HepG2 (cell line): ENCODE data around the gene TFF1. TPM values are rescaled to one million over a fixed set of nuclear protein-coding genes. Genes with fewer than 3 reads are reported as not detected.

Source experiments
- CENPX ChIP-seq: sonication (generic); formaldehyde crosslinking; IDR thresholded peaks from 2 replicates; pipeline ENCODE4 v1.9.0; 2021; ENCODE audit warnings: mild to moderate bottlenecking, missing genetic modification reagents, moderate library complexity
- FOXA3 ChIP-seq: IDR thresholded peaks from 2 replicates; pipeline ENCODE4 v1.6.1; 2016; ENCODE audit warnings: missing genetic modification reagents, missing compliant biosample characterization
- HNRNPH1 ChIP-seq: fragments of 200-400 bp; formaldehyde crosslinking; optimal IDR thresholded peaks from 2 replicates; pipeline ENCODE3; 2017; ENCODE audit warnings: mild to moderate bottlenecking, low read depth, low read length
- SOX13 ChIP-seq, 3 experiments: fragments of 450-650 bp in 1 of 3; sonication (generic) in 1 of 3; formaldehyde crosslinking in 1 of 3; IDR thresholded peaks in 2 of 3; conservative IDR thresholded peaks in 1 of 3; 2 replicates each; pipeline versions ENCODE4 v1.5.0 to v1.6.1; 2016 to 2020; ENCODE audit warnings: antibody characterized with exemption in 1 of 3, mild to moderate bottlenecking in 1 of 3, missing compliant biosample characterization in 1 of 3, missing genetic modification reagents in 1 of 3, moderate library complexity in 1 of 3
- polyA plus RNA-seq, 8 experiments: library from polyadenylated mRNA; depleted of rRNA in 3 of 8; stranded (reverse) in 7 of 8; unstranded in 1 of 8; fragments of >200 nt; fragmentation: Illumina TruSeq in 4 of 8; extraction: Trizol in 4 of 8; gene quantifications; 2 replicates each; pipeline versions ENCODE4 v1.2.1 to v1.2.3, GENCODE V29; 2011 to 2016; ENCODE audit warnings: low read depth in 4 of 8, missing spikeins in 1 of 8, mixed read lengths in 1 of 8; ENCODE audit not compliant: insufficient read depth in 1 of 8
- total RNA-seq, 5 experiments: library from RNA; depleted of rRNA; stranded (reverse); fragments of >200 nt; fragmentation: Illumina TruSeq; extraction: Trizol; gene quantifications; 2 replicates each; pipeline ENCODE4 v1.2.3, GENCODE V29; 2016; ENCODE audit warnings: low read depth in 1 of 5
- TF ChIP-seq, protein P1 (sequence below): sonication (generic); IDR thresholded peaks from 2 replicates; pipeline ENCODE4 v1.6.1; 2016; ENCODE audit warnings: low read depth, borderline replicate concordance
- TF ChIP-seq, protein P2 (sequence below): sonication (generic); formaldehyde crosslinking; IDR thresholded peaks from 2 replicates; pipeline ENCODE4 v1.5.1; 2020; ENCODE audit warnings: mild to moderate bottlenecking, missing genetic modification reagents, borderline replicate concordance
- TF ChIP-seq, protein P3 (sequence below): IDR thresholded peaks from 2 replicates; pipeline ENCODE4 v1.6.1; 2016

Gene TFF1
- total and polyA plus RNA-seq, 2 of the 13 experiments (the other 11 are each of a cell fraction or from before 2014, with no cell fraction given), result 0.24 to 19.4 TPM

DNA sequence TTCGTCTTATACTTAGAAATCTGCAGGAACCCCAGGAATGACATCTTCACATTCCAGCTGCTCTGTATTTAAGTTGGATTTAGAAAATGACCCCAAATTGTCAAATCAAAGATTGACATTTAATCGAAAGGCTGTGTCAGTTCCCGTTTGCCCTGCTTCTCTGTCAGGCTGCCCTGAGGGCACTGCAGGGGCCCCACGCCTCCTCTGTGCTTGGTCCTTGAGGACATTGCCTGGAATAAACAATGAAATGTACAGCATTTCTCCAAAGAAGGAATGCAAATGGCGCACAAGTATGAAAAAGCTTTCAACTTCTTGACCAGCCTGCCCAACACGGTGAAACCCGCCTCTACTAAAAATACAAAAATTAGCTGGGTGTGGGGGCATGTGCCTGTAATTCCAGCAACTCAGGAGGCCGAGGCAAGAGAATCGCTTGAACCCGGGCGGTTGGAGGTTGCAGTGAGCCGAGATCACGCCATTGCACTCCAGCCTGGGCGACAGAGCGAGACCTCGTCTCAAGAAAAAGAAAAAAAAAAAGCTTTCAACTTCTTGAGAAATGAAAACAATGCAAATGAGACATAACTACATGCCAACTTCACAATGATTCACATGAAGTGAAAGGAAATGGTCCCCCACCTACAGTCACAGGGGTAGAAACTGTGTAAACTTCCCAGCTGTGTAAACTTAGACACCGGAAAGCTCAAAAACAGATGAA, 26.6 kb upstream of the TFF1 start (continued):
- TF ChIP-seq, protein P1, sequence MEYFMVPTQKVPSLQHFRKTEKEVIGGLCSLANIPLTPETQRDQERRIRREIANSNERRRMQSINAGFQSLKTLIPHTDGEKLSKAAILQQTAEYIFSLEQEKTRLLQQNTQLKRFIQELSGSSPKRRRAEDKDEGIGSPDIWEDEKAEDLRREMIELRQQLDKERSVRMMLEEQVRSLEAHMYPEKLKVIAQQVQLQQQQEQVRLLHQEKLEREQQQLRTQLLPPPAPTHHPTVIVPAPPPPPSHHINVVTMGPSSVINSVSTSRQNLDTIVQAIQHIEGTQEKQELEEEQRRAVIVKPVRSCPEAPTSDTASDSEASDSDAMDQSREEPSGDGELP, result peak; percentile 97
- TF ChIP-seq FOXA3 (CRISPR knock-in tag) (peak; percentile 86), CENPX (CRISPR knock-in tag) (no peak), SOX13 (IDR thresholded peaks at IDR 0.05) (no peak), SOX13 (CRISPR knock-in tag; conservative IDR thresholded peaks at IDR 0.05 in 1 of 2, IDR thresholded peaks at IDR 0.05 in 1 of 2) (peak in 1 of 2 experiments; percentile 50; a peak in 2 of 4 replicates), HNRNPH1 (no peak)
- TF ChIP-seq, protein P2, sequence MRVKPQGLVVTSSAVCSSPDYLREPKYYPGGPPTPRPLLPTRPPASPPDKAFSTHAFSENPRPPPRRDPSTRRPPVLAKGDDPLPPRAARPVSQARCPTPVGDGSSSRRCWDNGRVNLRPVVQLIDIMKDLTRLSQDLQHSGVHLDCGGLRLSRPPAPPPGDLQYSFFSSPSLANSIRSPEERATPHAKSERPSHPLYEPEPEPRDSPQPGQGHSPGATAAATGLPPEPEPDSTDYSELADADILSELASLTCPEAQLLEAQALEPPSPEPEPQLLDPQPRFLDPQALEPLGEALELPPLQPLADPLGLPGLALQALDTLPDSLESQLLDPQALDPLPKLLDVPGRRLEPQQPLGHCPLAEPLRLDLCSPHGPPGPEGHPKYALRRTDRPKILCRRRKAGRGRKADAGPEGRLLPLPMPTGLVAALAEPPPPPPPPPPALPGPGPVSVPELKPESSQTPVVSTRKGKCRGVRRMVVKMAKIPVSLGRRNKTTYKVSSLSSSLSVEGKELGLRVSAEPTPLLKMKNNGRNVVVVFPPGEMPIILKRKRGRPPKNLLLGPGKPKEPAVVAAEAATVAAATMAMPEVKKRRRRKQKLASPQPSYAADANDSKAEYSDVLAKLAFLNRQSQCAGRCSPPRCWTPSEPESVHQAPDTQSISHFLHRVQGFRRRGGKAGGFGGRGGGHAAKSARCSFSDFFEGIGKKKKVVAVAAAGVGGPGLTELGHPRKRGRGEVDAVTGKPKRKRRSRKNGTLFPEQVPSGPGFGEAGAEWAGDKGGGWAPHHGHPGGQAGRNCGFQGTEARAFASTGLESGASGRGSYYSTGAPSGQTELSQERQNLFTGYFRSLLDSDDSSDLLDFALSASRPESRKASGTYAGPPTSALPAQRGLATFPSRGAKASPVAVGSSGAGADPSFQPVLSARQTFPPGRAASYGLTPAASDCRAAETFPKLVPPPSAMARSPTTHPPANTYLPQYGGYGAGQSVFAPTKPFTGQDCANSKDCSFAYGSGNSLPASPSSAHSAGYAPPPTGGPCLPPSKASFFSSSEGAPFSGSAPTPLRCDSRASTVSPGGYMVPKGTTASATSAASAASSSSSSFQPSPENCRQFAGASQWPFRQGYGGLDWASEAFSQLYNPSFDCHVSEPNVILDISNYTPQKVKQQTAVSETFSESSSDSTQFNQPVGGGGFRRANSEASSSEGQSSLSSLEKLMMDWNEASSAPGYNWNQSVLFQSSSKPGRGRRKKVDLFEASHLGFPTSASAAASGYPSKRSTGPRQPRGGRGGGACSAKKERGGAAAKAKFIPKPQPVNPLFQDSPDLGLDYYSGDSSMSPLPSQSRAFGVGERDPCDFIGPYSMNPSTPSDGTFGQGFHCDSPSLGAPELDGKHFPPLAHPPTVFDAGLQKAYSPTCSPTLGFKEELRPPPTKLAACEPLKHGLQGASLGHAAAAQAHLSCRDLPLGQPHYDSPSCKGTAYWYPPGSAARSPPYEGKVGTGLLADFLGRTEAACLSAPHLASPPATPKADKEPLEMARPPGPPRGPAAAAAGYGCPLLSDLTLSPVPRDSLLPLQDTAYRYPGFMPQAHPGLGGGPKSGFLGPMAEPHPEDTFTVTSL (CRISPR knock-in tag), result peak; percentile 38; the same call in 1 of the 2 replicates
- TF ChIP-seq, protein P3, sequence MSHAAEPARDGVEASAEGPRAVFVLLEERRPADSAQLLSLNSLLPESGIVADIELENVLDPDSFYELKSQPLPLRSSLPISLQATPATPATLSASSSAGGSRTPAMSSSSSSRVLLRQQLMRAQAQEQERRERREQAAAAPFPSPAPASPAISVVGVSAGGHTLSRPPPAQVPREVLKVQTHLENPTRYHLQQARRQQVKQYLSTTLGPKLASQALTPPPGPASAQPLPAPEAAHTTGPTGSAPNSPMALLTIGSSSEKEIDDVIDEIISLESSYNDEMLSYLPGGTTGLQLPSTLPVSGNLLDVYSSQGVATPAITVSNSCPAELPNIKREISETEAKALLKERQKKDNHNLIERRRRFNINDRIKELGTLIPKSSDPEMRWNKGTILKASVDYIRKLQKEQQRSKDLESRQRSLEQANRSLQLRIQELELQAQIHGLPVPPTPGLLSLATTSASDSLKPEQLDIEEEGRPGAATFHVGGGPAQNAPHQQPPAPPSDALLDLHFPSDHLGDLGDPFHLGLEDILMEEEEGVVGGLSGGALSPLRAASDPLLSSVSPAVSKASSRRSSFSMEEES (CRISPR knock-in tag), result peak; percentile 60; the same call in 1 of the 2 replicates
